ENCODE data around the gene CCNT1. TPM values are rescaled to one million over a fixed set of nuclear protein-coding genes. Genes with fewer than 3 reads are reported as not detected.

Gene CCNT1
- total RNA-seq, 1 experiment from 2014 or later = 69.4 TPM

GRCh38 chr12:48693572-48693971, 22.9 kb downstream of the CCNT1 start:
- CTCF ChIA-PET = no interaction called here
- no peak overlapping the region for H3K9ac ChIP-seq (ENCODE audit: low read length)
- intact Hi-C loops (cut with micrococcal nuclease) = no loop called here
- H3K27me3 ChIP-seq (ENCODE audit: insufficient read depth, low read length) = no peaks in the 10 kb centered on the region
- TSS peak; percentile 3 for BruUV-seq (replicated peaks)
- ATAC-seq (no peak), DNase-seq (ENCODE audit: low read depth, low spot score) (no peak)
- no peak overlapping the region for H3K4me2 ChIP-seq (ENCODE audit: low read length)
- no peak overlapping the region for H2AFZ ChIP-seq (ENCODE audit: low read depth, low read length, poor library complexity, severe bottlenecking)
- no peak overlapping the region for H3K4me3 ChIP-seq (replicated peaks in 1 of 2; ENCODE audit: low read depth in 1 of 2, low read length in 2 of 2)
- H3K36me3 ChIP-seq (ENCODE audit: control insufficient read depth in 1 of 2, insufficient read depth in 2 of 2, low read length in 2 of 2) = peaks cover 56 to 71% of the 10 kb centered on the region in 2 experiments
- no peaks in the 10 kb centered on the region for H3K9me2 ChIP-seq (ENCODE audit: insufficient read depth)
- H3K27ac ChIP-seq (ENCODE audit: low read depth, low read length) = no peak overlapping the region
- H3K9me3 ChIP-seq (ENCODE audit: control insufficient read depth in 1 of 2, insufficient read depth in 1 of 2, low read depth in 1 of 2, low read length in 2 of 2) = no peaks in the 10 kb centered on the region
- POLR2A ChIA-PET = no interaction called here
- TF ChIP-seq CEBPB (IDR thresholded peaks at IDR 0.05; ENCODE audit: low read depth) (no peak), POLR2A (IDR thresholded peaks at IDR 0.05; ENCODE audit: borderline replicate concordance, extremely low read depth, insufficient read depth, insufficient read length) (no peak), YY1 (IDR thresholded peaks at IDR 0.05; ENCODE audit: extremely low read depth, insufficient replicate concordance, low read depth, low read length) (no peak), ATF3 (IDR thresholded peaks at IDR 0.05) (no peak), ELF1 (IDR thresholded peaks at IDR 0.05; ENCODE audit: borderline replicate concordance, low read depth) (no peak), ZNF274 (IDR thresholded peaks at IDR 0.05; ENCODE audit: low read depth, low read length) (no peak), POLR2AphosphoS5 (IDR thresholded peaks at IDR 0.05; ENCODE audit: low read depth, low read length) (no peak), CTCF (IDR thresholded peaks at IDR 0.05 in 2 of 3, conservative IDR thresholded peaks at IDR 0.05 in 1 of 3; ENCODE audit: borderline replicate concordance in 1 of 3, insufficient read depth in 1 of 3, low read depth in 2 of 3, low read length in 2 of 3) (no peak), SRF (IDR thresholded peaks at IDR 0.05; ENCODE audit: low read depth) (no peak), REST (IDR thresholded peaks at IDR 0.05; ENCODE audit: low read depth) (no peak), MAX (IDR thresholded peaks at IDR 0.05) (no peak), EGR1 (IDR thresholded peaks at IDR 0.05; ENCODE audit: low read depth) (no peak), SIN3A (IDR thresholded peaks at IDR 0.05; ENCODE audit: low read depth) (no peak), SP1 (IDR thresholded peaks at IDR 0.05; ENCODE audit: low read depth) (no peak), TCF7L2 (IDR thresholded peaks at IDR 0.05; ENCODE audit: borderline replicate concordance, extremely low read depth, insufficient read depth, insufficient read length) (no peak), EZH2phosphoT487 (IDR thresholded peaks at IDR 0.05; ENCODE audit: borderline replicate concordance) (no peak), RAD21 (IDR thresholded peaks at IDR 0.05; ENCODE audit: low read depth) (no peak), ZFX (IDR thresholded peaks at IDR 0.05) (no peak), JUND (IDR thresholded peaks at IDR 0.05) (no peak)
- TF ChIP-seq, protein P1, sequence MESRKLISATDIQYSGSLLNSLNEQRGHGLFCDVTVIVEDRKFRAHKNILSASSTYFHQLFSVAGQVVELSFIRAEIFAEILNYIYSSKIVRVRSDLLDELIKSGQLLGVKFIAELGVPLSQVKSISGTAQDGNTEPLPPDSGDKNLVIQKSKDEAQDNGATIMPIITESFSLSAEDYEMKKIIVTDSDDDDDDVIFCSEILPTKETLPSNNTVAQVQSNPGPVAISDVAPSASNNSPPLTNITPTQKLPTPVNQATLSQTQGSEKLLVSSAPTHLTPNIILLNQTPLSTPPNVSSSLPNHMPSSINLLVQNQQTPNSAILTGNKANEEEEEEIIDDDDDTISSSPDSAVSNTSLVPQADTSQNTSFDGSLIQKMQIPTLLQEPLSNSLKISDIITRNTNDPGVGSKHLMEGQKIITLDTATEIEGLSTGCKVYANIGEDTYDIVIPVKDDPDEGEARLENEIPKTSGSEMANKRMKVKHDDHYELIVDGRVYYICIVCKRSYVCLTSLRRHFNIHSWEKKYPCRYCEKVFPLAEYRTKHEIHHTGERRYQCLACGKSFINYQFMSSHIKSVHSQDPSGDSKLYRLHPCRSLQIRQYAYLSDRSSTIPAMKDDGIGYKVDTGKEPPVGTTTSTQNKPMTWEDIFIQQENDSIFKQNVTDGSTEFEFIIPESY (IDR thresholded peaks at IDR 0.05; ENCODE audit: extremely low read depth, insufficient replicate concordance, low read length) = no peak
- peaks cover 88% of the 10 kb centered on the region for H3K79me2 ChIP-seq (ENCODE audit: insufficient read depth, low read length)
- H3K4me1 ChIP-seq (ENCODE audit: control insufficient read depth in 1 of 2, insufficient read depth in 2 of 2, low read length in 2 of 2) = no peaks in the 10 kb centered on the region
- H4K20me1 ChIP-seq (ENCODE audit: insufficient read depth) = peaks cover 11% of the 10 kb centered on the region; the same call in 1 of the 2 replicates
- RAD21 ChIA-PET (ENCODE audit: low non-redundant PET in 1 of 2, low total read pairs in 2 of 2, uncharacterized antibody in 2 of 2, unreplicated experiment in 2 of 2) = no interaction called here
